HT1080 (cell line): Measurements from ENCODE around the gene FCAMR. TPM values are rescaled to one million over a fixed set of nuclear protein-coding genes. Genes with fewer than 3 reads are reported as not detected.
"Not testable (repeated sequence)": the region's sequence is repeated elsewhere in the genome, so short reads cannot be mapped to it uniquely, and the experiment has no call there.

Source experiments
- DNase-seq: peaks from one replicate; pipeline ENCODE4 v3.0.0-alpha.2; 2015; ENCODE audit warnings: low read depth
- total RNA-seq: library from RNA; depleted of rRNA; stranded (reverse); fragments of >200 nt; shearing (Covaris generic); gene quantifications from 2 replicates; pipeline ENCODE4 v1.2.3, GENCODE V29; 2014

The FCAMR gene
- total RNA-seq, 1 experiment from 2014 or later = not detected

DNA sequence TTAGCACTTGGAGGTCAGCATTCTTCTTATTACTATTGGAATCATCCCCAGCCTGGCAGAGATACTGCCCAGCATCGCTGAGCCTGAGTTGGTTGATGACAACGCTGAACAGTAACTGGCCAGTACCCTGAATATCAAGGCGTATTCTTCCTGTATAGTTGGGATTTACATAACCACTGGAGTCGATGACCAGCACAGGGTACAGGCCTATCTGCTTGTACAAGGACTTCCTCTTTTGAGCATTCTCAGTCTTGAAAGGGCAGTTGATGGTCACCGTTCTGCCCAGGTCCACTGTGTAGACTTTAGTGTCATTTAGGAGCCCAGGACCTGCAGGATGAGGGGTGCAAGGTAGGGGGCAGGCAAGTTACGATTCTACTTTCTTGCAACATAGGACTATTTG, 32.8 kb downstream of the FCAMR start:
- DNase-seq = no peak

- peak; percentile 52 for DNase-seq
Measured at GRCh38 chr1:206935491-206936067, 34.7 kb downstream of the FCAMR start.

- DNase-seq = no peak
Measured at GRCh38 chr1:206933333-206933945, 36.8 kb downstream of the FCAMR start.

- peak; percentile 40 for DNase-seq
Measured at GRCh38 chr1:206932177-206932576, 38.1 kb downstream of the FCAMR start.

GRCh38 chr1:206931709-206932108, 38.6 kb downstream of the FCAMR start:
- no peak for DNase-seq

- DNase-seq = no peak
Measured at GRCh38 chr1:206930210-206930798, 40.0 kb downstream of the FCAMR start.

DNA sequence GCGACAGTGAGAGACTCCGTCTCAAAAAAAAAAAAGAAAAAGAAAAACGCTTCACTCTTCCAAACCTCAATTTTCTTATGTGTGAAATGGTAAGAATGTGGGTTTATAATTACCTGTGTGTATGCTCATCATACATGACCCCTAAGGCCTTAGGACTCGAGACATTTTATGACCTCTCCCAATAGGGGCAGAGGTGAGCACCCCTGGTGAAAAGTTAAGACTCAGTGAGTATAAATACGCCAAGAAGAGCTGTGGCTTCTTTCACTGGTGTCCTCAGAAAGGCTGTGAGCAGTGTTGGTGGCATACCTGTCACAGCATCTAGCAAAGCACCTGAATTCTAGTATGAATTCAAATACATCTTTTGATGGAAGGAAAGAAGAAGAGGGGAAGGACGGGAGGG, 40.7 kb downstream of the FCAMR start:
- no peak for DNase-seq

DNA sequence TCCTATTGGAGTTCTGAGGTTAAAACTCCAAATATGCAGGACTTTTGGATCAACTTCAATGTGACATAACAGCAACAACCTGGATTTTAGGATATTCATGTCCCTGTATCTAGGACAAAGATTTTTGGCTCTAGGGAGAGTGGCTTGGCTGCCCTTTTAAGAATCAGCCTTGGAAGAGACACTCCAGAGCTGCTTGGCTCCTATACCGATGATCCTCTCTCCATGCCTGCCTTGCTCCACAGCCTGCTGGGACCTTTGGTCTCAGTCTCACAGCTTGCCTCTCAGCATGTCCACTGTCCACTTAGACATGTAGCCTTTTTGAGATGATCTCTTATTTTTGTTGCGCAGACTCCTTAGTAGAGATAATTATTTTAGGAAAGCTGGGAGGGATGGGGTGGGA, 44.0 kb downstream of the FCAMR start:
- no peak for DNase-seq

DNA sequence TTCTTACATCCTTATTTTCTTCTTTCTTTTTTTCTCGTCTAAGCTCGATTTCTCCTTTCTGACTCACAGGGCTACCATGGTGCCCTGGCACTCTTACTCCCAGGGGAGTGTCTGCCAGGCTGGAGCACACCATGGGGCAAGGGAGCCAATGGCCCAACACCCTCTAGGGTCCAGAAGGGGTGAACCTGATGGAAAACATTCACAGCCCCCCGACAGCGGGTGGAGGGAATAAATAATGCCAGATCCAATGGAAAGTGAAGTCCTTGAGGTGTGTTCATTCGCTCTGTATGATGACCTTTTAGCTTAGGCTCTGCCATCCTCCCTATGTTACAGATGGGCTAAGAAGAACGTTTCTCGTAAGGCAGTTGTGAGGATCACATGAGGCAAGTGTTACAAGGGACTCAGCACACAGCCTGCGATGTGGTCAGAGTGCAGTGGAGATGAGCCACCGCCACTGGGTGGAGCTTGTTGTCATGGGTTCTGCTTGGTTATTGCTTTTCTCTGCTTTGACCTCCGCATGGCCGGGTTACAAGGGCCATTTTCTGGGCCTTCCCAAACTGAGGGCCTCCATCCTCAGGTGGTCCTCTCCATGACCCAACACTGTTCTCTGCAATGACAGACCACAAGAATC, 45.0 kb downstream of the FCAMR start:
- no peak for DNase-seq

DNA sequence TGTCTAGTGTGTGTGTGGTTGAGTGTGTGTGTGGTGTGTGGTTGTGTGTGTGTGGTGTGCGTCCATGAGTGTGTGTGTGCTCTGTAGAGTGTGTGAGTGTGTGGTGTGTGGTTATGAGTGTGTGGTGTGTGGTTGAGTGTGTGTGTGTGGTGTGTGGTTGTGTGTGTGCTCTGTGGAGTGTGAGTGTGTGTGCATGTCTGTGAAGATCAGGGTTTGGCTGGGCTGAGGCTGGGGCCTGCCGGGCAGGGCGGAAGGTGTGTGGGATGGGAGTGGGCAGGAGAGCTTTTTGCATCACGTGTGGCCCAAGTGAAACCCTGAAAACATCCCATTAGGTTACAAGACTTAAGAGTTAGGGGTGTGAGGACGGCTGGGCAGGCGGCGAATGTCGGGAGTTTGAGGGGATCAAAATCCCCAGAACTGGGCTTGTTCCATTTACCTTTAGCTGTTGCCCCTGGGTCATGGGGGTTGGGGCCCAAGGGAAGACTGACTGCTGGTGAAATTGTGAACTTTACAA, 45.6 kb downstream of the FCAMR start:
- no peak for DNase-seq

- DNase-seq = not testable (repeated sequence)
Measured at GRCh38 chr1:206923961-206924557, 46.2 kb downstream of the FCAMR start.

DNA sequence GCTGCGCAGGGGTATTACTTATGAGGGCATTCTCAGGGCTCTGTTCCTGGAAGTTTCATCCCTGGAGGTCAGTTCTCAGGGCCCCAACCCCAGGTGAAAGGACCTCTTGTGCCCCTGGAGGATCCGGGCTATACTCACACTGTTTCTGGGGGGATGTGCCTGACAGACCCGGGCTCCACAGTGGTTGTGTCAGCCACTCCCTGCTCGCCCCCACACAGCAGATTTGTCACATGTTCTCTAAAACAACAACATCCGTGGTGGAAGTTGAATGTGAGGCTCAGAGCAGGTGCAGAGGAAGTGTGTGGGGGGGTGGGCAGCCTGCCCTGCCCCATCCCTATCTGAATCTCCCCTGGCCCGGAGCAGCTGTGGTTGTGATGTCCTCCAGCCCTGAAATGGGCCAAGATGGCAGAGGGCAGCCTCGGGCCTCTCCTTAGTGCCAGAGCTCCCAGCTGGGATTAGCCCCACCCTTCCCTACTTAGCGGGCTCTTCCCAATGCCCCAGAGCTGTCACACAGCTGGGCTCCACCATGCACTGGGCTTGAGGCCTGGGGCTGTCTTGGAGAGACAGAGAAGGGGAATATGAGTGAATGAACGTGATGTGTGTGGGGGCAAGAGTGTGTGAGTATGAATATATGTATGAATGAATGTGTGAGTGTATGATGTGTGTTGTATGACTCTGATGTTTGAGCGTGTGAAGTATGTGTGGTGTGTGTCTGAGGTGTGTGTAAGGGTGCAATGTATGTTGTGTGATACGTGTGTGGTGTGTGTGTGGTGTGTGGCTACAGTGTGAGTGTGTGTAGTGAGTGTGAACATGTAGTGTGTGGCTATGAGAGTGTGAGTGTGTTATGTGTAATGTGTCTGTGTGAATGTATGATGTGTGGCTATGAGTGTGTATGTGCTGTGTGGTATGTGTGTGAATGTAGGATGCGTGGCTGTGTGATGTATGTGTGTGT, 47.0 kb downstream of the FCAMR start:
- DNase-seq = no peak

GRCh38 chr1:206922524-206922923, 47.7 kb downstream of the FCAMR start:
- DNase-seq = no peak

GRCh38 chr1:206921772-206922265, 48.4 kb downstream of the FCAMR start, which contains the start of gene FCMR:
Gene FCMR (minus strand): TSS chr1:206921941. CDS start chr1:206921854, 87 bp downstream.
- no peak for DNase-seq

DNA sequence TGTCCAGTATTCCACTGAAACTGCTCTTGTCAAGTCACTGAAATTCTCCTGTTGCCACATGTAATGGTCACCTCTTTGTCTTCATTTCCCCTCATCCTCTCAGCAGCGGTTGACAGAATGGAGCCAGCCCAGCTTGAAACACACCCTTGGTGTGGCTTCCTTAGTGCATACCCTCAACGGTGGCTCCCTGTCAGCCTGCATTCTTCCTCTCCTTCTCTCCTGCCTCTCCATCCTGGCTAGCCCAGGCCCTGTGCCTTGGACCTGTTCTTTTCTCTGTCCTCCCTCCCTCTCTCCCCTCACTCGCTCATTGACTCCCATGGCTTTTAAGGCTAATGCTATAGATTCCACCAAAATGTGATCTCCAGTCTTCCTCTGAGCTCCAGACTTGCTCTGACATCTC, 52.2 kb downstream of the FCAMR start:
- no peak for DNase-seq

GRCh38 chr1:206916000-206916709, 54.1 kb downstream of the FCAMR start:
- no peak for DNase-seq

DNA sequence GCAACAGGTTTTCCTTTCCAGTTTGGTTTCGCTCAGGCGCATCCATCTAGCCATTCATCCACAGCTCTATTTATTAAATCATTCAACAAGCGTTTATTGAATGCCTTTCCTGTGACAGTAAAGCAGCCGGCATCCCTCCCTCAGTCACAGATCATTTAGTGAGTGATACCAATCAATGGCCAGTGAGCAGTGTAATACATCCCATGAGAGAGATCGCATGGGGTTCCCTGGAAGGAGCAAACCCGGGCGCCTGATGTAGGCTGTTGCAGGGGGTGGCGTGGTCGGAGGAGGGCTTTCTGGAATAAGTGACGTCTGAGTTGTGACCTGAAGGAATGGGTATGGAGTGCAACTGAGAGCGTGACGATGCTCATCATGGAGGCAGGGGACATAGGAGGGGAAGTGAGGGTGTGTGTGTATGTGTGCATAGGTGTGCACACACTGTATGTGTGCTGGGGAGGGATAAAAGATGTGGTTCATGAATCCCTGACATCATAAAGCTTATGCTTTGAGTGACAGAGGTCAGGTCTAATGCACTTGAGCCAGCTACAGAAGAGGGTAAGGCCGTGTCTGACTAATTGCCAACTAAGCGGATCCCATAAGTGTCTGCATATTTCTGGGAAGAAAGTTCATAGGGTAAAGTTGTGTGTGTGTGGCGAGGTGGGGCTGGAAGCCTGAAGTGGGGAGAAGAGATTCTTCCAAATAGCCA, 55.1 kb downstream of the FCAMR start:
- DNase-seq = no peak

DNA sequence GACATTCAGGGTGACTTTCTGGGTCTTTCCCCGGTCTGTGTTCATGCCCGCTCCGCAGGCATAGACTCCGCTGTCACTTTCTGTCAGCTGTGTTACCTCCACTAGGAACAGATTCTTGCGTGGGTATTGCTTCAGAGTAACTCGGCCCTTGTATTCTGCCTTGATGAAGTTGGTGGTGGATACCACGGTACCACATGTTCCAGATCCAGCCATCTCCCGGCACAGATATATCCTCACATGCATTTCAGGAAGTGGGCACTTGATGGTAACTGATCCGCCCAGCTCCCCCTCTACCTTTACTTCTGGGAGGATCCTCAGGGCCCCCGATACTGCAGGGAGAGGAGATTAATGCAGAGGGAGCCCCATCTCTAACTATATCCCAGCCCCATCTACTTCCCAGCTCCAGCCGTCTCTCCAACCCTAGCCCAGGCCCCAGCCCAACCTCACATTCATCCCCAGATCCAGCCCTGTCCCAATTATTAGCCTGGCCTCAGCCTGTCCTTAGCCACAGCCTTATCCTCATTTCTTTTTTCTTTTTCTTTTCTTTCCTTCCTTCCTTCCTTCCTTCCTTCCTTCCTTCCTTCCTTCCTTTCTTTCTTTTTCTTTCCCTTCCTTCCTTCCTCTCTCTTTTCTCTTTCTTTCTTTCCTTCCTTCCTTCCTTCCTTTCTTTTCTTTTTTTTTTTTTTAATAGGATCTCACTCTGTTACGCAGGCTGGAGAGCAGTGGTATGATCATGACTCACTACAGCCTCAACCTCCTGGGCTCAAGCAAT, 56.3 kb downstream of the FCAMR start:
- no peak for DNase-seq
